ENCODE measurements around the gene PIGL. TPM values are rescaled to one million over a fixed set of nuclear protein-coding genes. Genes with fewer than 3 reads are reported as not detected.

The PIGL gene
- total RNA-seq, 1 donor = 14.7 TPM

DNA sequence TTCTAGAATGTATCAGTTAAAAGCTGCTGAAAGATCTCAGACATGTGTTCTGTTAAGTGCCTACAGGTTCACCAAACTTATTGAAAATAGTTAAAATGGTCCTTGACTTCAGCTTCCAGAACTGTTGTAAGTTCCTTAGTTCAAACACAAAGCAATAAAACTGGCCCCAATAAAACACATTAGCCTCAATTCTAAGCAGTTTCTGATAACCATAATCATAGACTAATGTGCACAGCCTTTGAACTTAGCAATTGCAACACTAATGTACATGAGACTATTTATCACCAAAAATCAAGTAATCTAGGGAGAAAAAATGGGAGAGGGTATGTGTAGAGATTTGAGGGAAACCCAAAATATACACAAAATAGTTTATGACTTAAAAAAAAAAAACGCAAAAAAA lies 15.4 kb downstream of the PIGL start:
- TF ChIP-seq, protein P1, sequence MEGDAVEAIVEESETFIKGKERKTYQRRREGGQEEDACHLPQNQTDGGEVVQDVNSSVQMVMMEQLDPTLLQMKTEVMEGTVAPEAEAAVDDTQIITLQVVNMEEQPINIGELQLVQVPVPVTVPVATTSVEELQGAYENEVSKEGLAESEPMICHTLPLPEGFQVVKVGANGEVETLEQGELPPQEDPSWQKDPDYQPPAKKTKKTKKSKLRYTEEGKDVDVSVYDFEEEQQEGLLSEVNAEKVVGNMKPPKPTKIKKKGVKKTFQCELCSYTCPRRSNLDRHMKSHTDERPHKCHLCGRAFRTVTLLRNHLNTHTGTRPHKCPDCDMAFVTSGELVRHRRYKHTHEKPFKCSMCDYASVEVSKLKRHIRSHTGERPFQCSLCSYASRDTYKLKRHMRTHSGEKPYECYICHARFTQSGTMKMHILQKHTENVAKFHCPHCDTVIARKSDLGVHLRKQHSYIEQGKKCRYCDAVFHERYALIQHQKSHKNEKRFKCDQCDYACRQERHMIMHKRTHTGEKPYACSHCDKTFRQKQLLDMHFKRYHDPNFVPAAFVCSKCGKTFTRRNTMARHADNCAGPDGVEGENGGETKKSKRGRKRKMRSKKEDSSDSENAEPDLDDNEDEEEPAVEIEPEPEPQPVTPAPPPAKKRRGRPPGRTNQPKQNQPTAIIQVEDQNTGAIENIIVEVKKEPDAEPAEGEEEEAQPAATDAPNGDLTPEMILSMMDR (IDR thresholded peaks at IDR 0.05; ENCODE audit: insufficient read depth, low read depth, low read length) = no peak
- peak; percentile 6 for DNase-seq (ENCODE audit: low read depth)
- H3K4me3 ChIP-seq (ENCODE audit: low read depth, low read length) = no peak overlapping the region

DNA sequence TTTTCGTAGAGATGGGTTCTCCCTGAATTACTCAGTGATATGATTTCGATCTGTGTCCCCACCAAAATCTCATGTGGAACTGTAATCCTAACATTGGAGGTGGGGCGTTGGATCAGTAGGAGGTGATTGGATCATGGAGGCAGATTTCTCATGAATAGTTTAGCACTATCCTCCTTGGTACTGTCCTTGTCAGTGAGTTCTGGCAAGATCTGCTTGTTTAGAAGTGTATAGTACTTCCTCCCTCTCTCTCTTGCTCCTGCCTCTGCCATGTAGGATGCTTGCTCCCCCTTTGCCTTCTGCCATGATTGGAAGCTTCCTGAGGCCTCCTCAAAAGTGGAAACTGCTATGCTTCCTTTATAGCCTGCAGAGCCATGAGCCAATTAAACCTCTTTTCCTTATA lies 22.9 kb downstream of the PIGL start:
- H3K4me3 ChIP-seq (ENCODE audit: low read depth, low read length) = no peak overlapping the region
- TF ChIP-seq, protein P1 (IDR thresholded peaks at IDR 0.05; ENCODE audit: insufficient read depth, low read depth, low read length) = no peak
- DNase-seq (ENCODE audit: low read depth) = no peak

DNA sequence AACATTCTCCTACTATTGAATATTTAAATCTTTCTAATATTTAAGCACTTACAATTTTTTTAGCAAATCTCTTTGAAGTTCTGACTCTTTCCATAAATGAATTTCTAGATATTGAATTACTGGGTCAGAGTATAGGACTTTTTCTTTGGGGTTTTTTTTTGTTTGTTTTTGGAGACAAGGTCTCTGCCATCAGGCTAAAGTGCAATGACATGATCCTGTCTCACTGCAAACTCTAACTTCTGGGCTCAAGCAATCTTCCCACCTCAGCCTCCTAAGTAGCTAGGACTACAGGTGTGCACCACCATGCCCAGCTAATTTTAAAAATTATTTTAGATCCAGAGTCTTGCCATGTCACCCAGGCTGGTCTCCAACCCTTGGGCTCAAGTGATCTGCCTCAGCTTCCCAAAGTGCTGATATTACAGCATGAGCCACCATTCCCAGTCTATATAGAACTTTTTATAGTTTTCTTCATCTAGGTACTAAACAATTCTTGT lies 24.9 kb downstream of the PIGL start:
- TF ChIP-seq, protein P1 (IDR thresholded peaks at IDR 0.05; ENCODE audit: insufficient read depth, low read depth, low read length) = no peak
- no peak overlapping the region for H3K4me3 ChIP-seq (ENCODE audit: low read depth, low read length)

DNA sequence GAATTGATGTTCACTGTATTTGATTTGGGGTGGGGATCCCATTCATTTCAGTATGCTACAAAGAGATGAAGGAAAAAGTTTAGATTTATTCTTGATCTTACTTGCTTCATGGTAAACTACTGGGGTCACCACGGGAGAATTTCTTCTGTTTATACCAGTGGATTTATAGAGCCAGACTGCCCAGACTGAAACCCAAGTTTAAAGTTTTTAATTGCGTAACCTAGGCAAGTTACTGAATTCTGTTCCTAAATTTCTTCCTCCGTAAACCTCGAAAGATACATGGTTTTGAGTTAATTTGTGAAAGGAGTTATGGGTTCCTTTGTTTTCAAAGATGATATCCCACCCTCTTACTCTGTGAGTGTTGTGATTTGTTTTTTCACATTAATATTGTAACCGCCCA lies 26.4 kb downstream of the PIGL start:
- H3K4me3 ChIP-seq (ENCODE audit: low read depth, low read length) = no peak overlapping the region
- TF ChIP-seq, protein P1 (IDR thresholded peaks at IDR 0.05; ENCODE audit: insufficient read depth, low read depth, low read length) = no peak
- peak; percentile 82 for DNase-seq (ENCODE audit: low read depth)

More for the DNA sequence above, 24.9 kb downstream of the PIGL start:
- DNase-seq (ENCODE audit: low read depth) = no peak

DNA sequence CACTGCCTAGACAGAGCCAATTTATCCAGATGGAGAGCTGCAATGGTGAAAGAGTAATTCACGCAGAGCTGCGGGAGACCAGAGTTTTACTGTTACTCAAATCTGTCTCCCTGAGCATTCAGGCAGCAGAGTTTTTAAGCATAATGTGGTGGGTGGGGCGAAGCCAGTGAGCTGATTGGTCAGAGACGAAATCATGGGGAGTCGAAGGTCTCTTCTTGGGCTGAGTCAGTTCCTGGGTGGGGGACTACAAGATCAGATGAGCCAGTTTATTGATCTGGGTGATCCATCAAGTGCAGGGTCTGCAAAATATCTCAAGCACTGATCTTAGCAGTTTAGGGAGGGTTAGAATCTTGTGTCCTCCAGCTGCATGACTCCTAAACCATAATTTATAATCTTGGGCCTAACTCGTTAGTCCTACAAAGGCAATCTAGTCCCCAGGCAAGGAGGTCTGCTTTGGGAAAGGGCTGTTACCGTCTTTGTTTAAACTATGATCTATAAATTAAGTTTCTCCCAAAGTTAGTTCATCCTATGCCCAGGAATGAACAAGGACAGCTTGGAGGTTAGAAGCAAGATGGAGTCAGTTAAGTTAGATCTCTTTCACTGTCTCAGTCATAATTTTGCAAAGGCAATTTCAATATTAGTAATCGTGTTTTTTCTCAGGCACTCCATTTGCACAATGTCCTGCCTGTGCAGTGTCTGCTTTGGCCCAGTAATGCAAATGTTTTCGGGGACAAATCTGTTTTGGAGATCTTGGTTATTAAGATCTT lies 27.0 kb downstream of the PIGL start:
- DNase-seq (ENCODE audit: low read depth) = peak; percentile 53
- TF ChIP-seq, protein P1 (IDR thresholded peaks at IDR 0.05; ENCODE audit: insufficient read depth, low read depth, low read length) = no peak
- no peak overlapping the region for H3K4me3 ChIP-seq (ENCODE audit: low read depth, low read length)

DNA sequence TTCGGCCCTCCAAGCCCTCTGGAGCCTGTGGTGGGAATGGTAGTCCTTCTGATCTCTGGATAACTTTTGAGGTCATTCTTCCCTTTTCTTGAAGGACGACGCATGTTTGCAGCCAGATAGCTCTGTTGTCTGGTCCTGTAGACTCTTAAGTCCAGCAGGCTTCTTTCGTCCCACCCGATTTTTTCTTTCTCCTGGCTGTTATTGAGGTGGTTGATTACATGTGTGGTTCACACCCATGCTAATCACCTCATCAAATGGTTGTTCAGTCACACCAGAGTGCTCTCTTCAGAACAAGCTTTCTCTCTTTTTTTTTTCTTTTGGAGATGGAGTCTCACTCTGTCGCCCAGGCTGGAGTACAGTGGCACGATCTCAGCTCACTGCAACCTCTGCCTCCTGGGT lies 30.6 kb downstream of the PIGL start:
- no peak overlapping the region for H3K4me3 ChIP-seq (ENCODE audit: low read depth, low read length)
- TF ChIP-seq, protein P1 (IDR thresholded peaks at IDR 0.05; ENCODE audit: insufficient read depth, low read depth, low read length) = no peak
- no peak for DNase-seq (ENCODE audit: low read depth)
